ENCODE data around the gene SALL2. TPM values are rescaled to one million over a fixed set of nuclear protein-coding genes. Genes with fewer than 3 reads are reported as not detected.
"Not testable (repeated sequence)": the region's sequence is repeated elsewhere in the genome, so short reads cannot be mapped to it uniquely, and the experiment has no call there.

The SALL2 gene
- total RNA-seq, 1 experiment from 2014 or later: 287 TPM

DNA sequence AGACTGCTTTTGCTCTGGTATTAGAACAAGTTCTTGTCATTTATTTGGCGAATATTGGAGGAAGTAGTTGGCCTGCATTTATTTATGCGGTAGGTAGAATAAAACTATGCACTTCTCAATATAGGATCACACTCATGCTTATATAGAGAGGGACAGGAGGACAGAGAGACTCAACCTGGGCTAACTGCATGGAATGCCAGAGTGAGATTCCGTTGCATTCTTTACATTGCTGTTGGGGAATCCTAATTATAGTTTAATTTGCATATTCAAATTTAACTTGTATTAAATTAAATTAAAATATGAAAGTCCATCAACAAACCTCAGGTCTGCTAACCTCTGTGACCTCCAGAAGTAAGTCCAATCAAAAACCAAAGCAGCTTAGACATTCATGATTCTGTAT is 27.1 kb upstream of the SALL2 start:
- H3K4me2 ChIP-seq (ENCODE audit: insufficient read depth, insufficient read length, low read length): peak overlapping the region; percentile 14
- no peaks in the 10 kb centered on the region for H3K79me1 ChIP-seq (ENCODE audit: insufficient read depth, low read depth, low read length, poor library complexity, severe bottlenecking)
- H3K9me3 Mint-ChIP-seq: peaks cover 0 to under 1% of the 10 kb centered on the region in 2 experiments; a peak in 2 of 5 replicates

GRCh38 chr14:21544588-21544987 is 18.4 kb upstream of the SALL2 start:
- H3K79me2 ChIP-seq (ENCODE audit: insufficient read depth, low read length); H3K27me3 ChIP-seq (ENCODE audit: insufficient read depth, low read length); H3K23ac ChIP-seq (ENCODE audit: insufficient read length, low read depth, low read length); H3K14ac ChIP-seq (ENCODE audit: insufficient read depth, low read length); H3K18ac ChIP-seq (ENCODE audit: insufficient read length, low read depth, low read length); H3K4me2 ChIP-seq (ENCODE audit: insufficient read depth, insufficient read length, low read length); H2BK15ac ChIP-seq (ENCODE audit: low read depth, low read length); H4K8ac ChIP-seq (replicated peaks; ENCODE audit: insufficient read length, low read depth, low read length); DNase-seq; H4K91ac ChIP-seq (ENCODE audit: insufficient read length, low read depth, low read length); H3K4me1 ChIP-seq (ENCODE audit: insufficient read depth, low read length); H3K27ac ChIP-seq (ENCODE audit: insufficient read length, low read depth, low read length); H2AK5ac ChIP-seq (ENCODE audit: insufficient read length, low read length); H3K9me3 ChIP-seq (ENCODE audit: control insufficient read depth, low read depth, low read length); H4K5ac ChIP-seq (ENCODE audit: insufficient read length, low read depth, low read length); H3K79me1 ChIP-seq (ENCODE audit: insufficient read depth, low read depth, low read length, poor library complexity, severe bottlenecking); H3K4ac ChIP-seq (ENCODE audit: low read depth, low read length); H3K9ac ChIP-seq (ENCODE audit: extremely low read depth, insufficient read length, low read length); H3K56ac ChIP-seq (ENCODE audit: insufficient read length, low read depth, low read length); H2BK5ac ChIP-seq (ENCODE audit: insufficient read length, low read length); H2BK12ac ChIP-seq (ENCODE audit: insufficient read length, low read depth, low read length); H3K4me3 Mint-ChIP-seq; H3T11ph ChIP-seq (ENCODE audit: low read length); H3K27me3 Mint-ChIP-seq (ENCODE audit: low read depth); H2AFZ ChIP-seq (ENCODE audit: low read length); H2BK20ac ChIP-seq (ENCODE audit: low read depth, low read length, poor library complexity, severe bottlenecking); H4K20me1 ChIP-seq (ENCODE audit: control insufficient read depth, insufficient read depth, insufficient read length); H3K23me2 ChIP-seq (ENCODE audit: insufficient read length, low read depth, low read length, poor library complexity, severe bottlenecking); H2BK120ac ChIP-seq (ENCODE audit: low read depth, low read length, poor library complexity, severe bottlenecking): not testable (repeated sequence)
- Mint-ChIP-seq H3K9me3 (peaks cover 9 to 16% of the 10 kb centered on the region in 2 experiments), H3K36me3 (ENCODE audit: insufficient read depth in 1 of 3, low read depth in 3 of 3) (peaks cover 8 to 11% (median 10%) of the 10 kb centered on the region in 3 experiments), H3K27ac (peak overlapping the region in 1 of 3 experiments; percentile 95; a peak in 1 of 7 replicates), H3K4me1 (peaks cover 28 to 35% of the 10 kb centered on the region in 2 experiments)
- no CpG with 5 or more reads among the region's 7 CpGs for WGBS (ENCODE audit: extremely low coverage, insufficient read length, low lambda C conversion rate)

More for the DNA sequence above, 27.1 kb upstream of the SALL2 start:
- H2BK5ac ChIP-seq (ENCODE audit: insufficient read length, low read length): no peak overlapping the region
- TF ChIP-seq, protein P1, sequence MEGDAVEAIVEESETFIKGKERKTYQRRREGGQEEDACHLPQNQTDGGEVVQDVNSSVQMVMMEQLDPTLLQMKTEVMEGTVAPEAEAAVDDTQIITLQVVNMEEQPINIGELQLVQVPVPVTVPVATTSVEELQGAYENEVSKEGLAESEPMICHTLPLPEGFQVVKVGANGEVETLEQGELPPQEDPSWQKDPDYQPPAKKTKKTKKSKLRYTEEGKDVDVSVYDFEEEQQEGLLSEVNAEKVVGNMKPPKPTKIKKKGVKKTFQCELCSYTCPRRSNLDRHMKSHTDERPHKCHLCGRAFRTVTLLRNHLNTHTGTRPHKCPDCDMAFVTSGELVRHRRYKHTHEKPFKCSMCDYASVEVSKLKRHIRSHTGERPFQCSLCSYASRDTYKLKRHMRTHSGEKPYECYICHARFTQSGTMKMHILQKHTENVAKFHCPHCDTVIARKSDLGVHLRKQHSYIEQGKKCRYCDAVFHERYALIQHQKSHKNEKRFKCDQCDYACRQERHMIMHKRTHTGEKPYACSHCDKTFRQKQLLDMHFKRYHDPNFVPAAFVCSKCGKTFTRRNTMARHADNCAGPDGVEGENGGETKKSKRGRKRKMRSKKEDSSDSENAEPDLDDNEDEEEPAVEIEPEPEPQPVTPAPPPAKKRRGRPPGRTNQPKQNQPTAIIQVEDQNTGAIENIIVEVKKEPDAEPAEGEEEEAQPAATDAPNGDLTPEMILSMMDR (conservative IDR thresholded peaks at IDR 0.05): no peak
- no peak overlapping the region for H2BK120ac ChIP-seq (ENCODE audit: low read depth, low read length, poor library complexity, severe bottlenecking)
- no peak overlapping the region for H2BK15ac ChIP-seq (ENCODE audit: low read depth, low read length)
- H3K23ac ChIP-seq (ENCODE audit: insufficient read length, low read depth, low read length): no peak overlapping the region
- peak overlapping the region; percentile 25 for H3K18ac ChIP-seq (ENCODE audit: insufficient read length, low read depth, low read length)
- no peaks in the 10 kb centered on the region for H4K20me1 ChIP-seq (ENCODE audit: control insufficient read depth, insufficient read depth, insufficient read length)
- no peak overlapping the region for H2AFZ ChIP-seq (ENCODE audit: low read length)
- Mint-ChIP-seq H3K36me3 (ENCODE audit: insufficient read depth in 1 of 3, low read depth in 3 of 3) (peaks cover 0 to under 1% (median under 1%) of the 10 kb centered on the region in 3 experiments; a peak in 3 of 7 replicates), H3K27ac (peak overlapping the region; percentile 57 to 97 (median 94); a peak in 5 of 7 replicates), H3K4me1 (peaks cover 36 to 45% of the 10 kb centered on the region in 2 experiments), H3K27me3 (ENCODE audit: low read depth) (no peaks in the 10 kb centered on the region), H3K4me3 (no peak overlapping the region; a peak in 2 of 5 replicates)
- no peak overlapping the region for H4K91ac ChIP-seq (ENCODE audit: insufficient read length, low read depth, low read length)
- H4K5ac ChIP-seq (ENCODE audit: insufficient read length, low read depth, low read length): no peak overlapping the region
- no peaks in the 10 kb centered on the region for H3K23me2 ChIP-seq (ENCODE audit: insufficient read length, low read depth, low read length, poor library complexity, severe bottlenecking)
- no peaks in the 10 kb centered on the region for H3K9me3 ChIP-seq (ENCODE audit: control insufficient read depth, low read depth, low read length)
- no peak overlapping the region; the same call in 1 of the 2 replicates for H3K14ac ChIP-seq (ENCODE audit: insufficient read depth, low read length)
- H3K27me3 ChIP-seq (ENCODE audit: insufficient read depth, low read length): no peaks in the 10 kb centered on the region
- peak overlapping the region; percentile 86 for H3K27ac ChIP-seq (ENCODE audit: insufficient read length, low read depth, low read length)
- no peak overlapping the region for H3K56ac ChIP-seq (ENCODE audit: insufficient read length, low read depth, low read length)
- H2AK5ac ChIP-seq (ENCODE audit: insufficient read length, low read length): peak overlapping the region; percentile 6
- H3K9ac ChIP-seq (ENCODE audit: extremely low read depth, insufficient read length, low read length): no peak overlapping the region
- peak overlapping the region; percentile 67 for H2BK12ac ChIP-seq (ENCODE audit: insufficient read length, low read depth, low read length)
- H3T11ph ChIP-seq (ENCODE audit: low read length): no peak overlapping the region
- H4K8ac ChIP-seq (replicated peaks; ENCODE audit: insufficient read length, low read depth, low read length): no peak overlapping the region
- peaks cover 7% of the 10 kb centered on the region for H3K4me1 ChIP-seq (ENCODE audit: insufficient read depth, low read length)
- DNase-seq: no peak
- WGBS (ENCODE audit: extremely low coverage, insufficient read length, low lambda C conversion rate): no CpG with 5 or more reads among the region's 3 CpGs
- H3K4ac ChIP-seq (ENCODE audit: low read depth, low read length): no peak overlapping the region
- peak overlapping the region; percentile 83 for H2BK20ac ChIP-seq (ENCODE audit: low read depth, low read length, poor library complexity, severe bottlenecking)
- H3K79me2 ChIP-seq (ENCODE audit: insufficient read depth, low read length): no peaks in the 10 kb centered on the region

Measured in H9 (cell line).